Measurements from ENCODE around the gene CRTC2. TPM values are rescaled to one million over a fixed set of nuclear protein-coding genes. Genes with fewer than 3 reads are reported as not detected.

Gene CRTC2
- total and polyA plus RNA-seq, 9 of the 15 experiments (the other 6 are each of a cell fraction or from before 2014, with no cell fraction given) = 2.7 to 26.4 (median 10.2) TPM

DNA sequence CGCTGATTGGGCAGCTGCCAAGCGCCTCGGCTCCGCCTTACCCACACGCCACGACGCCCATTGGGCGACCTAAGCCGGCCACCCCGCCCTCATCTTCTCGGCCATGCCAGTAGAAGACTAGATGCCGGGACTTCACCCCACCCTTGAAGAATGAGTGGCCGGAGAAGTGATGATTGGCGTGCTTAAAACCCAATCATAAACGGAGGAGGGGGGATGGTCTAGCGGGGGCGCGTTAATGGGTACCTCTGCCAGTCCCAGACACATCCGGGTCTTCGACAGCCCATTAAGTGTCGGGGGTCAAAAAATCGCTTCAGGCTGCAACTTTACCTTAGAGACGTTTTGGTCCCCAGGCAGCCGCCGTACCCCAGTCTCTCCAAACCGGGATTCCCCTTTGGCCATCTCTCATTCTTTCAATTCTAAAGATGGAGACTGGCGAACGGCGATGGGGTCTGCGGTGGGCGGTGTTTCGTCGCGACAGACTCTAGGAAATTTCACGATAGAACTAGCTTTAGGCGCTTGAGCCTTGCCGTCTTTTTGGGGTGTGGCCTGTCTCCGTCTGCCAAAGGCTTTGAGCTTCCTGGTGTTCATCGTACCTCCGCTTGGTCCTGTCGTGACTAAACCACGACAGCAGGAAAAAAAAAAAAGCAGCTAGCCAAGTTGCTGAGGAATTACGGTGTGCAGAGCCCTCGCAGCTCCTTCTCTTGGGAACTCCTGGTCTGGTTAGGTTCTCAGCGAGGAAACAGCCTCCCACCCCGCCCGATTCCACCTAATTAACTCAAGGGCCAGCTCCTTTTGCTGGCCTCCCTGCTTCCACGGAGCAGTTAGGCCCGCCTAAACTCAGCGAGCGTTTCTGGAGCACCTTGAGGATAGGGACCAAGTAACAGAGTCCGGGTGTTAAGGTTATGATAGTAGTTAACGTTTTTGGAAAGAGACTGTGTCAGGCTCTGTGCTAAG, 35.2 kb downstream of the CRTC2 start, which contains the start of gene GATAD2B (continued):
- TF ChIP-seq, protein P1, sequence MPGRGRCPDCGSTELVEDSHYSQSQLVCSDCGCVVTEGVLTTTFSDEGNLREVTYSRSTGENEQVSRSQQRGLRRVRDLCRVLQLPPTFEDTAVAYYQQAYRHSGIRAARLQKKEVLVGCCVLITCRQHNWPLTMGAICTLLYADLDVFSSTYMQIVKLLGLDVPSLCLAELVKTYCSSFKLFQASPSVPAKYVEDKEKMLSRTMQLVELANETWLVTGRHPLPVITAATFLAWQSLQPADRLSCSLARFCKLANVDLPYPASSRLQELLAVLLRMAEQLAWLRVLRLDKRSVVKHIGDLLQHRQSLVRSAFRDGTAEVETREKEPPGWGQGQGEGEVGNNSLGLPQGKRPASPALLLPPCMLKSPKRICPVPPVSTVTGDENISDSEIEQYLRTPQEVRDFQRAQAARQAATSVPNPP (IDR thresholded peaks at IDR 0.05; ENCODE audit: borderline replicate concordance, insufficient read depth, insufficient read length) = no peak
- TF ChIP-seq FOXM1 (IDR thresholded peaks at IDR 0.05; ENCODE audit: low read depth) (peak; percentile 34), FOXM1 (CRISPR knock-in tag; IDR thresholded peaks at IDR 0.05; ENCODE audit: low read depth) (no peak), CBX5 (IDR thresholded peaks at IDR 0.05; ENCODE audit: borderline replicate concordance, low read depth) (no peak), PHB (CRISPR knock-in tag; IDR thresholded peaks at IDR 0.05) (no peak), ZFX (CRISPR knock-in tag; IDR thresholded peaks at IDR 0.05) (peak; percentile 62), NCOA2 (IDR thresholded peaks at IDR 0.05; ENCODE audit: partially characterized antibody in 2 of 2) (no peak)
- TF ChIP-seq, protein P2, sequence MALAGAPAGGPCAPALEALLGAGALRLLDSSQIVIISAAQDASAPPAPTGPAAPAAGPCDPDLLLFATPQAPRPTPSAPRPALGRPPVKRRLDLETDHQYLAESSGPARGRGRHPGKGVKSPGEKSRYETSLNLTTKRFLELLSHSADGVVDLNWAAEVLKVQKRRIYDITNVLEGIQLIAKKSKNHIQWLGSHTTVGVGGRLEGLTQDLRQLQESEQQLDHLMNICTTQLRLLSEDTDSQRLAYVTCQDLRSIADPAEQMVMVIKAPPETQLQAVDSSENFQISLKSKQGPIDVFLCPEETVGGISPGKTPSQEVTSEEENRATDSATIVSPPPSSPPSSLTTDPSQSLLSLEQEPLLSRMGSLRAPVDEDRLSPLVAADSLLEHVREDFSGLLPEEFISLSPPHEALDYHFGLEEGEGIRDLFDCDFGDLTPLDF (CRISPR knock-in tag; IDR thresholded peaks at IDR 0.05) = peak; percentile 69
- TF ChIP-seq, protein P3, sequence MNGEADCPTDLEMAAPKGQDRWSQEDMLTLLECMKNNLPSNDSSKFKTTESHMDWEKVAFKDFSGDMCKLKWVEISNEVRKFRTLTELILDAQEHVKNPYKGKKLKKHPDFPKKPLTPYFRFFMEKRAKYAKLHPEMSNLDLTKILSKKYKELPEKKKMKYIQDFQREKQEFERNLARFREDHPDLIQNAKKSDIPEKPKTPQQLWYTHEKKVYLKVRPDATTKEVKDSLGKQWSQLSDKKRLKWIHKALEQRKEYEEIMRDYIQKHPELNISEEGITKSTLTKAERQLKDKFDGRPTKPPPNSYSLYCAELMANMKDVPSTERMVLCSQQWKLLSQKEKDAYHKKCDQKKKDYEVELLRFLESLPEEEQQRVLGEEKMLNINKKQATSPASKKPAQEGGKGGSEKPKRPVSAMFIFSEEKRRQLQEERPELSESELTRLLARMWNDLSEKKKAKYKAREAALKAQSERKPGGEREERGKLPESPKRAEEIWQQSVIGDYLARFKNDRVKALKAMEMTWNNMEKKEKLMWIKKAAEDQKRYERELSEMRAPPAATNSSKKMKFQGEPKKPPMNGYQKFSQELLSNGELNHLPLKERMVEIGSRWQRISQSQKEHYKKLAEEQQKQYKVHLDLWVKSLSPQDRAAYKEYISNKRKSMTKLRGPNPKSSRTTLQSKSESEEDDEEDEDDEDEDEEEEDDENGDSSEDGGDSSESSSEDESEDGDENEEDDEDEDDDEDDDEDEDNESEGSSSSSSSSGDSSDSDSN (IDR thresholded peaks at IDR 0.05; ENCODE audit: borderline replicate concordance in 1 of 2, low read depth in 2 of 2, low read length in 2 of 2) = no peak

All from K562 (cell line).